Caki2 (cell line): ENCODE results near the gene KCNJ1. TPM values are rescaled to one million over a fixed set of nuclear protein-coding genes. Genes with fewer than 3 reads are reported as not detected.

Source experiments
- DNase-seq: peaks from one replicate; pipeline ENCODE4 v3.0.0-alpha.2; 2015; ENCODE audit warnings: low read depth
- in situ Hi-C: cut with HindIII; loops from 2 replicates; pipeline ENCODE4 v1.10.0; 2016; ENCODE audit warnings: low sequenced_read_pairs, low pct_unique_long_range_greater_than_20kb, mixed read lengths
- total RNA-seq: library from RNA; depleted of rRNA; stranded (reverse); fragments of >200 nt; shearing (Covaris generic); gene quantifications from 2 replicates; pipeline ENCODE4 v1.2.3, GENCODE V29; 2014; ENCODE audit warnings: low replicate concordance

KCNJ1 gene
- total RNA-seq, 1 experiment from 2014 or later = 0.10 TPM

- DNase-seq = no peak
- in situ Hi-C loops = no loop called here
Observed at GRCh38 chr11:128903248-128904061, 36.4 kb upstream of the KCNJ1 start.

GRCh38 chr11:128902515-128903066 is 35.5 kb upstream of the KCNJ1 start:
- in situ Hi-C loops = no loop called here
- no peak for DNase-seq

- in situ Hi-C loops = no loop called here
- DNase-seq = no peak
Observed at GRCh38 chr11:128901653-128902514, 34.8 kb upstream of the KCNJ1 start.

GRCh38 chr11:128900468-128900867 is 33.4 kb upstream of the KCNJ1 start:
- no peak for DNase-seq
- in situ Hi-C loops = no loop called here

- in situ Hi-C loops = no loop called here
- no peak for DNase-seq
Observed at GRCh38 chr11:128898580-128899344, 31.7 kb upstream of the KCNJ1 start.

GRCh38 chr11:128897826-128898225 is 30.7 kb upstream of the KCNJ1 start:
- in situ Hi-C loops = no loop called here

GRCh38 chr11:128896356-128896755 is 29.3 kb upstream of the KCNJ1 start:
- in situ Hi-C loops = no loop called here
- no peak for DNase-seq

More at GRCh38 chr11:128897826-128898225, 30.7 kb upstream of the KCNJ1 start:
- DNase-seq = no peak

GRCh38 chr11:128895526-128895925 is 28.4 kb upstream of the KCNJ1 start:
- DNase-seq = no peak
- in situ Hi-C loops = no loop called here

GRCh38 chr11:128894685-128895084 is 27.6 kb upstream of the KCNJ1 start:
- no peak for DNase-seq

GRCh38 chr11:128894286-128894681 is 27.2 kb upstream of the KCNJ1 start:
- in situ Hi-C loops = no loop called here
- no peak for DNase-seq

More at GRCh38 chr11:128894685-128895084, 27.6 kb upstream of the KCNJ1 start:
- in situ Hi-C loops = no loop called here

- in situ Hi-C loops = no loop called here
- no peak for DNase-seq
Observed at GRCh38 chr11:128893578-128894285, 26.6 kb upstream of the KCNJ1 start.

- in situ Hi-C loops = no loop called here
- DNase-seq = no peak
Observed at GRCh38 chr11:128892866-128893565, 25.9 kb upstream of the KCNJ1 start.

GRCh38 chr11:128891913-128892398 is 24.9 kb upstream of the KCNJ1 start:
- in situ Hi-C loops = no loop called here
- no peak for DNase-seq

- in situ Hi-C loops = no loop called here
- no peak for DNase-seq
Observed at GRCh38 chr11:128890543-128891368, 23.7 kb upstream of the KCNJ1 start, which contains the start of gene KCNJ5. Gene KCNJ5 (plus strand): TSS chr11:128891356. CDS start chr11:128911274, 19,918 bp downstream.

- DNase-seq = no peak
- in situ Hi-C loops = no loop called here
Observed at GRCh38 chr11:128890216-128890542, 23.1 kb upstream of the KCNJ1 start.

- in situ Hi-C loops = no loop called here
- DNase-seq = no peak
Observed at GRCh38 chr11:128889657-128890213, 22.6 kb upstream of the KCNJ1 start.
